ENCODE results near the gene CDH8.
"Not testable (repeated sequence)": the region's sequence is repeated elsewhere in the genome, so short reads cannot be mapped to it uniquely, and the experiment has no call there.

Gene CDH8

GRCh38 chr16:61791464-61791863, 244.8 kb downstream of the CDH8 start:
- no peak for DNase-seq (ENCODE audit: low read depth)

GRCh38 chr16:61781855-61782254, 254.4 kb downstream of the CDH8 start:
- not testable (repeated sequence) for DNase-seq (ENCODE audit: low read depth)

GRCh38 chr16:61780161-61780560, 256.1 kb downstream of the CDH8 start:
- no peak for DNase-seq (ENCODE audit: low read depth)

- DNase-seq (ENCODE audit: low read depth): no peak
These were observed 265.9 kb downstream of the CDH8 start for GRCh38 chr16:61770301-61770700.

GRCh38 chr16:61763991-61764390, 272.2 kb downstream of the CDH8 start:
- no peak for DNase-seq (ENCODE audit: low read depth)

- no peak for DNase-seq (ENCODE audit: low read depth)
These were observed 273.2 kb downstream of the CDH8 start for GRCh38 chr16:61763013-61763412.

- DNase-seq (ENCODE audit: low read depth): no peak
These were observed 305.2 kb downstream of the CDH8 start for GRCh38 chr16:61730997-61731396.

GRCh38 chr16:61726701-61727100, 309.5 kb downstream of the CDH8 start:
- no peak for DNase-seq (ENCODE audit: low read depth)

GRCh38 chr16:61726125-61726524, 310.1 kb downstream of the CDH8 start:
- no peak for DNase-seq (ENCODE audit: low read depth)

- no peak for DNase-seq (ENCODE audit: low read depth)
These were observed 314.7 kb downstream of the CDH8 start for GRCh38 chr16:61721544-61721943.

- DNase-seq (ENCODE audit: low read depth): no peak
These were observed 320.8 kb downstream of the CDH8 start for GRCh38 chr16:61715393-61715792.

- no peak for DNase-seq (ENCODE audit: low read depth)
These were observed 322.5 kb downstream of the CDH8 start for GRCh38 chr16:61713787-61714186.

- DNase-seq (ENCODE audit: low read depth): not testable (repeated sequence)
These were observed 336.6 kb downstream of the CDH8 start for GRCh38 chr16:61699640-61700039.

GRCh38 chr16:61684541-61684940, 351.7 kb downstream of the CDH8 start:
- DNase-seq (ENCODE audit: low read depth): no peak

GRCh38 chr16:61681673-61682072, 354.6 kb downstream of the CDH8 start:
- no peak for DNase-seq (ENCODE audit: low read depth)

GRCh38 chr16:61681124-61681523, 355.1 kb downstream of the CDH8 start:
- no peak for DNase-seq (ENCODE audit: low read depth)

- no peak for DNase-seq (ENCODE audit: low read depth)
These were observed 358.1 kb downstream of the CDH8 start for GRCh38 chr16:61678182-61678581.

- no peak for DNase-seq (ENCODE audit: low read depth)
These were observed 358.5 kb downstream of the CDH8 start for GRCh38 chr16:61677776-61678175.

- DNase-seq (ENCODE audit: low read depth): no peak
These were observed 359.5 kb downstream of the CDH8 start for GRCh38 chr16:61676740-61677139.

GRCh38 chr16:61671161-61671560, 365.1 kb downstream of the CDH8 start:
- DNase-seq (ENCODE audit: low read depth): no peak

GRCh38 chr16:61665512-61665911, 370.7 kb downstream of the CDH8 start:
- DNase-seq (ENCODE audit: low read depth): no peak

- no peak for DNase-seq (ENCODE audit: low read depth)
These were observed 376.3 kb downstream of the CDH8 start for GRCh38 chr16:61659936-61660335.

GRCh38 chr16:61654962-61655361, 381.3 kb downstream of the CDH8 start:
- DNase-seq (ENCODE audit: low read depth): no peak

GRCh38 chr16:61653544-61653943, 382.7 kb downstream of the CDH8 start:
- DNase-seq (ENCODE audit: low read depth): no peak

GRCh38 chr16:61645561-61645960, 390.7 kb downstream of the CDH8 start:
- no peak for DNase-seq (ENCODE audit: low read depth)
